Prostate gland (tissue), 2 donors: Measurements from ENCODE around the gene PPFIA4. TPM values are rescaled to one million over a fixed set of nuclear protein-coding genes. Genes with fewer than 3 reads are reported as not detected.

Source experiments
- DNase-seq: peaks from one replicate; pipeline ENCODE4 v3.0.0-alpha.2; 2019; ENCODE audit warnings: low spot score
- H3K27ac ChIP-seq, 2 donors: fragments of 200-600 bp; sonication (generic); 2 replicates each; pipeline ENCODE4 v1.5.1; 2017 to 2019
- H3K27me3 ChIP-seq: fragments of 200-600 bp; sonication (generic); replicated peaks from 2 replicates; pipeline ENCODE4 v1.5.1; 2019; ENCODE audit not compliant: insufficient read depth
- H3K36me3 ChIP-seq, 2 donors: fragments of 200-600 bp; sonication (generic); 1 replicate in 1 of 2; 2 replicates in 1 of 2; pipeline versions ENCODE4 v1.5.1 to v1.8.1; 2017 to 2019
- H3K4me1 ChIP-seq: fragments of 200-600 bp; sonication (generic); replicated peaks from 2 replicates; pipeline ENCODE4 v1.5.1; 2019
- H3K4me3 ChIP-seq, 2 donors: fragments of 200-600 bp; sonication (generic); 2 replicates each; pipeline ENCODE4 v1.5.1; 2017 to 2019
- H3K9me3 ChIP-seq: fragments of 200-600 bp; sonication (generic); 2 replicates; pipeline ENCODE4 v1.5.1; 2017
- POLR2A ChIP-seq: fragments of 450-650 bp; IDR thresholded peaks from one replicate; pipeline ENCODE4 v1.6.1; 2016; ENCODE audit warnings: antibody characterized with exemption, mild to moderate bottlenecking
- POLR2AphosphoS5 ChIP-seq: sonication (generic); formaldehyde crosslinking; IDR thresholded peaks from one replicate; pipeline ENCODE4 v1.6.1; 2017; ENCODE audit warnings: antibody characterized with exemption
- WGBS: methylation state at CpG from one replicate; pipeline ENCODE4 v1.1.5; 2018; 5-methylcytosine and 5-hydroxymethylcytosine counted together
- intact Hi-C: fragments of 100-400 bp; cut with DNase I; formaldehyde crosslinking; loops from one replicate; pipeline ENCODE4 v1.14.2; 2022
- total RNA-seq, 2 donors: library from RNA; depleted of rRNA; stranded (reverse); fragments of >200 nt; gene quantifications; one replicate each; pipeline ENCODE4 v1.1.0, GENCODE V29; 2016
- TF ChIP-seq, protein P1 (sequence below), 4 experiments: fragments of 200-600 bp in 2 of 4; fragments of 450-650 bp in 2 of 4; sonication (generic) in 2 of 4; IDR thresholded peaks; 1 replicate in 3 of 4; 2 replicates in 1 of 4; pipeline ENCODE4 v1.5.1; 2016 to 2019; ENCODE audit warnings: antibody characterized with exemption in 4 of 4, mild to moderate bottlenecking in 2 of 4, moderate library complexity in 2 of 4

PPFIA4 gene
- total RNA-seq, 2 donors from 2014 or later: 0.50 to 16.9 TPM

DNA sequence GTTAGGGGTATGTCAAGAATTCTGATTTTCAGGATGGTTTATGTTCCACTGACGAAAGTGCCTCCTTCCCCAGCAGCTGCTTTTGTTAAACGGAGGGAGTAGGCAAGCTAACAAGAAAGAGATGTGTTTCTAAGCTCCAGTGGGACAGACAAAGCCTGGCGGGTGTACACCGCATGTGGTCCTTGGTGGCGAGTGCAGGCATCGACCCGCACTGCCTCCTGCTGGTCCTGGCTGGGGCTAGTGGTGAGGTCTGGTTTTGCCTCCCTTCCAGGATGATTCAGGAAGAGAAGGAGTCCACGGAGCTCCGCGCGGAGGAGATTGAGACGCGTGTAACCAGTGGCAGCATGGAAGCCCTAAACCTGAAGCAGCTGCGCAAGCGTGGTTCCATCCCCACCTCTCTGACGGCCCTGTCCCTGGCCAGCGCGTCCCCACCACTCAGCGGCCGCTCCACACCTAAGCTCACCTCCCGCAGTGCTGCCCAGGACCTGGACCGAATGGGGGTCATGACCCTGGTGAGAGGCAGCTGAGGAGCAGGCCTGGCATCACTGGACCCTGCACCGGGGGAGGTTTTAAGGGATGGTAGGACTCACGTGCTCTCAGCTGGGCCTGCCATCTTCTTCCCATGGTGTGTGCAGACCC, 29.0 kb downstream of the PPFIA4 start:
- Histone ChIP-seq H3K4me3 (no peak overlapping the region), H3K27me3 (no peaks in the 10 kb centered on the region), H3K27ac (no peak overlapping the region), H3K9me3 (no peaks in the 10 kb centered on the region), H3K36me3 (no peaks in the 10 kb centered on the region), H3K4me1 (no peaks in the 10 kb centered on the region)
- 92% methylated on average over 24 of the region's 24 CpGs for WGBS
- no peak for DNase-seq
- intact Hi-C loops: no loop called here
- TF ChIP-seq, protein P1, sequence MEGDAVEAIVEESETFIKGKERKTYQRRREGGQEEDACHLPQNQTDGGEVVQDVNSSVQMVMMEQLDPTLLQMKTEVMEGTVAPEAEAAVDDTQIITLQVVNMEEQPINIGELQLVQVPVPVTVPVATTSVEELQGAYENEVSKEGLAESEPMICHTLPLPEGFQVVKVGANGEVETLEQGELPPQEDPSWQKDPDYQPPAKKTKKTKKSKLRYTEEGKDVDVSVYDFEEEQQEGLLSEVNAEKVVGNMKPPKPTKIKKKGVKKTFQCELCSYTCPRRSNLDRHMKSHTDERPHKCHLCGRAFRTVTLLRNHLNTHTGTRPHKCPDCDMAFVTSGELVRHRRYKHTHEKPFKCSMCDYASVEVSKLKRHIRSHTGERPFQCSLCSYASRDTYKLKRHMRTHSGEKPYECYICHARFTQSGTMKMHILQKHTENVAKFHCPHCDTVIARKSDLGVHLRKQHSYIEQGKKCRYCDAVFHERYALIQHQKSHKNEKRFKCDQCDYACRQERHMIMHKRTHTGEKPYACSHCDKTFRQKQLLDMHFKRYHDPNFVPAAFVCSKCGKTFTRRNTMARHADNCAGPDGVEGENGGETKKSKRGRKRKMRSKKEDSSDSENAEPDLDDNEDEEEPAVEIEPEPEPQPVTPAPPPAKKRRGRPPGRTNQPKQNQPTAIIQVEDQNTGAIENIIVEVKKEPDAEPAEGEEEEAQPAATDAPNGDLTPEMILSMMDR (IDR thresholded peaks at IDR 0.05): no peak
- TF ChIP-seq POLR2AphosphoS5: no peak
- TF ChIP-seq POLR2A: no peak

DNA sequence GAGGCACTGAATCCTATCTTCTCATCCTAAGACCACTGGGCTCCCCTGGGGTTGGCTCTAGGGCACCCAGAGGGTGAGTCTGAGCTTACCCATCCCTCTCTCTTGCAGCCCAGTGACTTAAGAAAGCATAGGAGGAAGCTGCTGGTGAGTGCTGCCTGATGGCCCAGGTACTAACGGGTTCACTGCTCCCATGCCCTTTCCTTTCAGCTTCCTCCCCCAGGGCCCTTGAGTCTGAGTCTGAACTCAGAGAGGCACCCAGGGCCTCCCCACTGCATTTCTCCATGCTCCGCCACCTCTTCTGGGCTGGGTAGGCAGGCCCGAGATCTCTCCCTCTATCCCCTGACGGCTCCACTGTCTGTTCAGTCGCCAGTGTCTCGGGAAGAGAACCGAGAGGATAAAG, 29.7 kb downstream of the PPFIA4 start:
- Histone ChIP-seq H3K27me3 (no peaks in the 10 kb centered on the region), H3K4me3 (no peak overlapping the region), H3K27ac (no peak overlapping the region), H3K9me3 (no peaks in the 10 kb centered on the region), H3K36me3 (no peaks in the 10 kb centered on the region), H3K4me1 (no peaks in the 10 kb centered on the region)
- DNase-seq: no peak
- WGBS: 89% methylated on average over 7 of the region's 7 CpGs
- TF ChIP-seq, protein P1 (IDR thresholded peaks at IDR 0.05): no peak
- TF ChIP-seq POLR2AphosphoS5 (no peak), POLR2A (no peak)
- intact Hi-C loops: no loop called here

DNA sequence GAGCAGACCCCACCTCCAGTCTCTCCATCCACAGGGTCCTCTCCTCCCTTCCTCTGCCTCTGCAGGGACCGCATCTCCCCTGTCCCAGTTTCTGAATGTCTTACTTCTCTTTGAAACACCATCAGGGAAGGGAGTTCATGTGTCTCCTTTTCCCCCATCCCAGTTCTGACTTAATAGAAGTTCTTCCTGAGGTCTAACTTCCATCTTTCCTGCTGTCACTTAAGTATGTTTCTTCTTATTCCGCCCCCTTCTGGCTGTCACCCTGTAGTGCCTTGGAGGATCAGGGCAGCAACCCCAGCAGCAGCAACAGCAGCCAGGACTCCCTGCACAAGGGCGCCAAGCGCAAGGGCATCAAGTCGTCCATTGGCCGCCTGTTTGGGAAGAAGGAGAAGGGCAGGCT, 30.2 kb downstream of the PPFIA4 start:
- Histone ChIP-seq H3K4me1 (no peaks in the 10 kb centered on the region), H3K27ac (no peak overlapping the region), H3K36me3 (no peaks in the 10 kb centered on the region), H3K9me3 (no peaks in the 10 kb centered on the region), H3K4me3 (no peak overlapping the region), H3K27me3 (no peaks in the 10 kb centered on the region)
- no peak for DNase-seq
- no peak for TF ChIP-seq POLR2AphosphoS5
- TF ChIP-seq, protein P1 (IDR thresholded peaks at IDR 0.05): no peak
- no peak for TF ChIP-seq POLR2A
- intact Hi-C loops: no loop called here
- 97% methylated on average over 6 of the region's 6 CpGs for WGBS

DNA sequence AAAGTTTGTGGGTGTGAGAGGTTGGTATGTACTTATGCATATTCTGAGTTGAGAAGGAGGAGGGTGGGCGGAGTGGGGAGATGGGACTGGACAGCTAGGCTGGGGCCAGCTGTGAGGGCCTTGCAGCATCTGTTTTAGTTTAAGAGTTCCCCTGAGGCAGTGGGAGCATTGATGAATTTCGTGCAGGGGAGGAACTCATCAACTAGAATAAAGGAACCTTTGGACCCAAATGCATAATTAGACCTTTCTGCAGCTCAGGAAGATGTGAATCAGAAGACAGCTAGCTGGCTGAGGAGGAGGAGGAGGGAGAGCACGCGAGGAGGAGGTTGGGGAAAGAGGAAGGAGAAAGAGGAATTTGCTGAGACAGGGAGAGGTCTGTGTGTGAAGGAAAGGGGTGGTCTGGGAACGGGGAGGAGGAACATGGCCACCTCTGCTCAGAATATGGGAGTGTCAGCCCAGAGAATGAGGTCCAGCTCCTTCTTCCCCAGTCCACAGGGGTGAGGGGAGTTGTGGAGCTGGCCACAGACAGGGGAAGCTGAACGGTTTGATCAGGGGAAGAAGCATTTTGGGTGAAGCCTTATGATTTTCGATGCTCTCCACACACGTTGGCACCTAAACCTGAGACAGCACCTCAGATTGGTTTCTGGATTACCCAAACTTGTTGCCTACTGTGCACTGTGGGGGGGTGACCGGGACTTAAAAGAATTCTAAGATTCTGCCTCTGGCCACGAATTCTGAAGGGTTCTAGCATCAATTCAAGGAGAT, 31.8 kb downstream of the PPFIA4 start:
- Histone ChIP-seq H3K4me1 (no peaks in the 10 kb centered on the region), H3K36me3 (no peaks in the 10 kb centered on the region), H3K27me3 (no peaks in the 10 kb centered on the region), H3K9me3 (no peaks in the 10 kb centered on the region), H3K4me3 (no peak overlapping the region), H3K27ac (no peak overlapping the region)
- no peak for DNase-seq
- intact Hi-C loops: no loop called here
- 67% methylated on average over 9 of the region's 10 CpGs for WGBS
- TF ChIP-seq, protein P1 (IDR thresholded peaks at IDR 0.05): no peak
- TF ChIP-seq POLR2A (no peak), POLR2AphosphoS5 (no peak)

DNA sequence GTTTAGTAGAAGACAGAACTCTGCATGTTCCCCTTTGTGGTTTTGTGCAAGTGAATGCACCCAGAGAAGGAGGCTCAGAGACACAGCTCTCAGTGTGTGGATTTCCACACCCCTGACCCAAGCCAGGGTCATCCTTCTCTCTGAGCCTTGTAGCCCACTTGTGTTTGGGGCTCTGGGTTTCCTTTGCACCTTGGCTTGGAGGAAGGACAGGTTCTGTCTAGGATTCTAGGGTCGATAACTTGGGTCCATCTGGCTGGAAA, 32.3 kb downstream of the PPFIA4 start:
- H3K27ac ChIP-seq: no peak overlapping the region
- no peaks in the 10 kb centered on the region for H3K4me1 ChIP-seq
- intact Hi-C loops: no loop called here
- no peak for DNase-seq
- TF ChIP-seq, protein P1 (IDR thresholded peaks at IDR 0.05): no peak
- TF ChIP-seq POLR2AphosphoS5 (no peak), POLR2A (no peak)
- no peaks in the 10 kb centered on the region for H3K9me3 ChIP-seq
- H3K36me3 ChIP-seq: no peaks in the 10 kb centered on the region
- no peak overlapping the region for H3K4me3 ChIP-seq
- no peaks in the 10 kb centered on the region for H3K27me3 ChIP-seq
- 70% methylated on average over 1 of the region's 1 CpG for WGBS
